Parathyroid adenoma (tissue), 2 donors: ENCODE data around the gene MRLN.

Source experiments
- H2AFZ ChIP-seq: fragments of 300-600 bp; sonication (generic); one replicate; pipeline ENCODE4 v1.7.0; 2017; ENCODE audit warnings: antibody characterized with exemption, mild to moderate bottlenecking
- H3K27ac ChIP-seq: fragments of 300-600 bp; sonication (generic); one replicate; pipeline ENCODE4 v1.7.0; 2017
- H3K27me3 ChIP-seq: fragments of 300-600 bp; sonication (generic); one replicate; pipeline ENCODE4 v1.7.0; 2017; ENCODE audit warnings: low read length; ENCODE audit not compliant: control insufficient read depth, insufficient read depth
- H3K36me3 ChIP-seq: fragments of 300-600 bp; sonication (generic); one replicate; pipeline ENCODE4 v1.7.0; 2017; ENCODE audit warnings: low read length; ENCODE audit not compliant: control insufficient read depth, insufficient read depth
- H3K4me1 ChIP-seq: fragments of 300-600 bp; sonication (generic); one replicate; pipeline ENCODE4 v1.7.0; 2017; ENCODE audit warnings: control low read depth
- H3K4me2 ChIP-seq: fragments of 300-600 bp; sonication (generic); one replicate; pipeline ENCODE4 v1.7.0; 2017; ENCODE audit warnings: low read length
- H3K4me3 ChIP-seq: fragments of 300-600 bp; sonication (generic); one replicate; pipeline ENCODE4 v1.7.0; 2017; ENCODE audit warnings: low read depth, low read length
- H3K79me2 ChIP-seq: fragments of 300-600 bp; sonication (generic); one replicate; pipeline ENCODE4 v1.7.0; 2017; ENCODE audit warnings: control low read depth
- H3K9ac ChIP-seq: fragments of 300-600 bp; sonication (generic); one replicate; pipeline ENCODE4 v1.7.0; 2017; ENCODE audit warnings: mild to moderate bottlenecking
- H3K9me3 ChIP-seq: fragments of 300-600 bp; sonication (generic); one replicate; pipeline ENCODE4 v1.7.0; 2017; ENCODE audit warnings: low read length; ENCODE audit not compliant: control insufficient read depth
- CTCF ChIP-seq: fragments of 300-600 bp; sonication (generic); IDR thresholded peaks from one replicate; pipeline ENCODE4 v1.7.0; 2017; ENCODE audit warnings: antibody characterized with exemption, mild to moderate bottlenecking
- donor health status: primary hyperparathyroidism.

MRLN gene

GRCh38 chr10:59687657-59688056, 65.6 kb downstream of the MRLN start:
- H3K27me3 ChIP-seq: no peaks in the 10 kb centered on the region
- no peaks in the 10 kb centered on the region for H3K4me1 ChIP-seq
- no peak overlapping the region for H3K27ac ChIP-seq
- H3K79me2 ChIP-seq: no peaks in the 10 kb centered on the region
- H3K9ac ChIP-seq: no peak overlapping the region
- no peak overlapping the region for H2AFZ ChIP-seq
- H3K9me3 ChIP-seq: no peaks in the 10 kb centered on the region
- TF ChIP-seq CTCF: no peak
- no peak overlapping the region for H3K4me2 ChIP-seq
- H3K36me3 ChIP-seq: no peaks in the 10 kb centered on the region
- H3K4me3 ChIP-seq: no peak overlapping the region
